HEK293 (cell line): Measurements from ENCODE around the gene PJVK.

Source experiments
- CTCF ChIA-PET: fragments of 350-600 bp; formaldehyde crosslinking; extraction: SDS; loops from one replicate; lab custom pipeline; 2021; ENCODE audit warnings: antibody characterized with exemption; lab: Yijun Ruan, JAX
- POLR2A ChIA-PET: fragments of 300-600 bp; formaldehyde crosslinking; extraction: SDS; loops from one replicate; lab custom pipeline; 2020; ENCODE audit warnings: antibody characterized with exemption, inconsistent platforms; lab: Yijun Ruan, JAX
- H3K27ac ChIP-seq: fragments of 200-500 bp; sonication (Bioruptor generic); 2 replicates; pipeline ENCODE4 v1.5.1; 2014; ENCODE audit warnings: low read depth, low read length, control low read depth, inconsistent platforms; ENCODE audit errors: extremely low read depth
- H3K36me3 ChIP-seq, 2 experiments: fragments of 200-500 bp in 1 of 2; sonication (Bioruptor generic) in 1 of 2; 1 replicate in 1 of 2; 2 replicates in 1 of 2; pipeline ENCODE4 v1.5.1; 2014 to 2017; ENCODE audit warnings: inconsistent platforms in 2 of 2, low read length in 2 of 2; ENCODE audit not compliant: control insufficient read depth in 2 of 2, insufficient read depth in 1 of 2
- H3K4me1 ChIP-seq: fragments of 200-500 bp; sonication (Bioruptor generic); 2 replicates; pipeline ENCODE4 v1.5.1; 2014; ENCODE audit warnings: mild to moderate bottlenecking, low read length, inconsistent platforms; ENCODE audit not compliant: control insufficient read depth, insufficient read depth
- H3K4me3 ChIP-seq: 2 replicates; pipeline ENCODE4 v1.5.1; 2011; ENCODE audit warnings: low read depth, mild to moderate bottlenecking, control low read depth, low read length, moderate library complexity
- H3K9me3 ChIP-seq: fragments of 200-500 bp; sonication (Bioruptor generic); 2 replicates; pipeline ENCODE4 v1.5.1; 2014; ENCODE audit warnings: low read depth, low read length, inconsistent platforms; ENCODE audit not compliant: control insufficient read depth, insufficient read depth
- BCL11A ChIP-seq: fragments of 450-650 bp; formaldehyde crosslinking; IDR thresholded peaks from 2 replicates; pipeline ENCODE4 v1.5.1; 2016; ENCODE audit warnings: low read depth, missing biosample characterization, missing genetic modification characterization
- BCL6B ChIP-seq: fragments of 450-650 bp; formaldehyde crosslinking; IDR thresholded peaks from 2 replicates; pipeline ENCODE4 v1.5.1; 2017; ENCODE audit warnings: missing biosample characterization, missing genetic modification characterization
- HIC1 ChIP-seq: fragments of 450-650 bp; formaldehyde crosslinking; IDR thresholded peaks from 2 replicates; pipeline ENCODE4 v1.5.1; 2016; ENCODE audit warnings: missing biosample characterization, missing genetic modification characterization
- KLF10 ChIP-seq: fragments of 450-650 bp; IDR thresholded peaks from 2 replicates; pipeline ENCODE4 v1.5.1; 2018; ENCODE audit warnings: missing biosample characterization, mild to moderate bottlenecking, missing genetic modification characterization
- OSR2 ChIP-seq: fragments of 450-650 bp; formaldehyde crosslinking; IDR thresholded peaks from 2 replicates; pipeline ENCODE4 v1.5.1; 2016; ENCODE audit warnings: missing biosample characterization, missing genetic modification characterization
- PRDM6 ChIP-seq: fragments of 450-650 bp; formaldehyde crosslinking; IDR thresholded peaks from 2 replicates; pipeline ENCODE4 v1.5.1; 2017; ENCODE audit warnings: missing biosample characterization, missing genetic modification characterization
- REPIN1 ChIP-seq: fragments of 450-650 bp; formaldehyde crosslinking; IDR thresholded peaks from 2 replicates; pipeline ENCODE4 v1.5.1; 2017; ENCODE audit warnings: missing biosample characterization, missing genetic modification characterization, low read depth
- SP7 ChIP-seq: fragments of 450-650 bp; formaldehyde crosslinking; IDR thresholded peaks from 2 replicates; pipeline ENCODE4 v1.5.1; 2016; ENCODE audit warnings: missing biosample characterization, missing genetic modification characterization
- TRIM28 ChIP-seq: IDR thresholded peaks from 2 replicates; pipeline ENCODE4 v1.6.1; 2011; ENCODE audit warnings: low read length, control low read depth, borderline replicate concordance
- WT1 ChIP-seq: fragments of 450-650 bp; formaldehyde crosslinking; IDR thresholded peaks from 2 replicates; pipeline ENCODE4 v1.5.1; 2016; ENCODE audit warnings: missing biosample characterization, missing genetic modification characterization
- ZBTB21 ChIP-seq: fragments of 450-650 bp; formaldehyde crosslinking; IDR thresholded peaks from 2 replicates; pipeline ENCODE4 v1.5.1; 2017; ENCODE audit warnings: missing biosample characterization, missing genetic modification characterization
- ZBTB6 ChIP-seq: fragments of 450-650 bp; formaldehyde crosslinking; IDR thresholded peaks from 2 replicates; pipeline ENCODE4 v1.5.1; 2017; ENCODE audit warnings: missing biosample characterization, missing genetic modification characterization
- ZBTB8A ChIP-seq: fragments of 450-650 bp; formaldehyde crosslinking; IDR thresholded peaks from 2 replicates; pipeline ENCODE4 v1.5.1; 2016; ENCODE audit warnings: missing biosample characterization, missing genetic modification characterization
- ZFP3 ChIP-seq: fragments of 450-650 bp; formaldehyde crosslinking; IDR thresholded peaks from 2 replicates; pipeline ENCODE4 v1.5.1; 2016; ENCODE audit warnings: low read depth, missing biosample characterization, missing genetic modification characterization
- ZNF169 ChIP-seq: fragments of 450-650 bp; formaldehyde crosslinking; IDR thresholded peaks from 2 replicates; pipeline ENCODE4 v1.5.1; 2016; ENCODE audit warnings: missing biosample characterization, missing genetic modification characterization
- ZNF175 ChIP-seq: fragments of 450-650 bp; formaldehyde crosslinking; IDR thresholded peaks from 2 replicates; pipeline ENCODE4 v1.5.1; 2016; ENCODE audit warnings: missing biosample characterization, missing genetic modification characterization
- ZNF239 ChIP-seq: fragments of 450-650 bp; formaldehyde crosslinking; IDR thresholded peaks from 2 replicates; pipeline ENCODE4 v1.5.1; 2016; ENCODE audit warnings: missing biosample characterization, missing genetic modification characterization
- ZNF24 ChIP-seq: fragments of 450-650 bp; formaldehyde crosslinking; IDR thresholded peaks from 2 replicates; pipeline ENCODE4 v1.5.1; 2016; ENCODE audit warnings: missing biosample characterization, missing genetic modification characterization
- ZNF350 ChIP-seq: fragments of 450-650 bp; formaldehyde crosslinking; IDR thresholded peaks from 2 replicates; pipeline ENCODE4 v1.5.0; 2017; ENCODE audit warnings: missing biosample characterization, mild to moderate bottlenecking, missing genetic modification characterization
- ZNF433 ChIP-seq: fragments of 450-650 bp; formaldehyde crosslinking; IDR thresholded peaks from 2 replicates; pipeline ENCODE4 v1.5.1; 2016; ENCODE audit warnings: missing biosample characterization, missing genetic modification characterization, low read depth
- ZNF488 ChIP-seq: fragments of 450-650 bp; formaldehyde crosslinking; IDR thresholded peaks from 2 replicates; pipeline ENCODE4 v1.5.1; 2016; ENCODE audit warnings: missing biosample characterization, missing genetic modification characterization
- ZNF521 ChIP-seq: fragments of 450-650 bp; formaldehyde crosslinking; IDR thresholded peaks from 2 replicates; pipeline ENCODE4 v1.5.1; 2017; ENCODE audit warnings: missing biosample characterization, mild to moderate bottlenecking, missing genetic modification characterization
- ZNF623 ChIP-seq: fragments of 450-650 bp; formaldehyde crosslinking; IDR thresholded peaks from 2 replicates; pipeline ENCODE4 v1.5.1; 2016; ENCODE audit warnings: missing biosample characterization, missing genetic modification characterization
- ZNF792 ChIP-seq: fragments of 450-650 bp; formaldehyde crosslinking; IDR thresholded peaks from 2 replicates; pipeline ENCODE4 v1.5.1; 2016; ENCODE audit warnings: missing biosample characterization, missing genetic modification characterization

PJVK gene

GRCh38 chr2:178452334-178452733, 1.2 kb downstream of the PJVK start:
- no peak overlapping the region for H3K4me3 ChIP-seq
- H3K4me1 ChIP-seq, result 0 out of 2 replicates have a peak, but pooled peaks cover 9% of the 10 kb centered on the region
- H3K9me3 ChIP-seq, result no peaks in the 10 kb centered on the region
- H3K27ac ChIP-seq, result no peak overlapping the region
- POLR2A ChIA-PET, result interaction anchor here (2.1 kb wide), 1 partner anchor 38 kb away, joined by 33 read pairs; no protein-coding TSS in a partner anchor
- CTCF ChIA-PET, result interaction anchor here (0.7 kb wide), 1 partner anchor 55 kb away, joined by 3 read pairs; no protein-coding TSS in a partner anchor
- TF ChIP-seq SP7, result no peak
- no peak for TF ChIP-seq ZNF623 (tag by site-specific recombination)
- TF ChIP-seq ZNF24 (tag by site-specific recombination), result no peak
- no peak for TF ChIP-seq ZBTB6 (tag by site-specific recombination)
- no peak for TF ChIP-seq REPIN1
- TF ChIP-seq ZNF792, result no peak
- TF ChIP-seq ZNF488 (tag by site-specific recombination), result no peak
- no peak for TF ChIP-seq TRIM28
- TF ChIP-seq HIC1 (tag by site-specific recombination), result no peak
- TF ChIP-seq BCL11A, result no peak
- no peak for TF ChIP-seq ZNF521 (tag by site-specific recombination)
- TF ChIP-seq KLF10 (tag by site-specific recombination), result no peak
- TF ChIP-seq WT1 (tag by site-specific recombination), result no peak
- TF ChIP-seq ZFP3 (tag by site-specific recombination), result no peak
- no peak for TF ChIP-seq ZNF239 (tag by site-specific recombination)
- TF ChIP-seq ZBTB8A (tag by site-specific recombination), result no peak
- peaks cover under 1 to 22% of the 10 kb centered on the region in 2 experiments; a peak in 2 of 3 replicates for H3K36me3 ChIP-seq

GRCh38 chr2:178452870-178453269, 1.7 kb downstream of the PJVK start:
- TF ChIP-seq ZNF488 (tag by site-specific recombination) (no peak), ZNF350 (tag by site-specific recombination) (no peak), OSR2 (tag by site-specific recombination) (peak; percentile 5; the same call in 1 of the 2 replicates), BCL6B (tag by site-specific recombination) (no peak), ZNF175 (no peak), ZNF433 (tag by site-specific recombination) (no peak), ZBTB21 (tag by site-specific recombination) (no peak), PRDM6 (tag by site-specific recombination) (peak; percentile 61), ZNF169 (tag by site-specific recombination) (no peak)
- POLR2A ChIA-PET, result no interaction called here
- peaks cover 0 to 19% of the 10 kb centered on the region in 2 experiments; a peak in 1 of 3 replicates for H3K36me3 ChIP-seq
- no peak overlapping the region for H3K27ac ChIP-seq
- H3K4me1 ChIP-seq, result 0 out of 2 replicates have a peak, but pooled peaks cover 9% of the 10 kb centered on the region
- H3K4me3 ChIP-seq, result no peak overlapping the region
- CTCF ChIA-PET, result interaction anchor here (0.7 kb wide), 1 partner anchor 55 kb away, joined by 3 read pairs; no protein-coding TSS in a partner anchor
- H3K9me3 ChIP-seq, result no peaks in the 10 kb centered on the region
